Ovary (tissue), 3 donors: ENCODE measurements around the gene COL5A1.

ENCODE experiments used
- CTCF ChIP-seq, 3 donors: fragments of 450-650 bp in 2 of 3; fragments of 200-600 bp in 1 of 3; IDR thresholded peaks; one replicate each; pipeline versions ENCODE4 v1.5.1 to v1.8.0; 2016 to 2022; ENCODE audit warnings: antibody characterized with exemption in 3 of 3, mild to moderate bottlenecking in 1 of 3
- EP300 ChIP-seq: sonication (generic); formaldehyde crosslinking; IDR thresholded peaks from one replicate; pipeline ENCODE4 v1.6.1; 2017; ENCODE audit warnings: antibody characterized with exemption
- POLR2A ChIP-seq: fragments of 450-650 bp; IDR thresholded peaks from one replicate; pipeline ENCODE4 v1.6.1; 2017; ENCODE audit warnings: antibody characterized with exemption, mild to moderate bottlenecking, moderate library complexity
- donor health status: DM: no; HTN: no; CAD: no.

GRCh38 chr9:134747951-134748489 is 106.4 kb downstream of the COL5A1 start:
- no peak for TF ChIP-seq POLR2A
- no peak for TF ChIP-seq CTCF (IDR thresholded peaks at IDR 0.05)
- no peak for TF ChIP-seq EP300
